Keratinocyte (primary cell): ENCODE results near the gene GRIA1. TPM values are rescaled to one million over a fixed set of nuclear protein-coding genes. Genes with fewer than 3 reads are reported as not detected.

Source experiments
- DNase-seq: peaks from one replicate; pipeline ENCODE4 v3.0.0-alpha.2; 2011; ENCODE audit warnings: low read depth, missing footprints, low spot score
- FAIRE-seq: peaks from 2 replicates; lab custom pipeline; 2011; peaks lifted over from hg19 to GRCh38; lab: Jason Lieb, UNC
- H2AFZ ChIP-seq: 2 replicates; pipeline ENCODE4 v1.6.0; 2012; ENCODE audit warnings: low read length, control low read depth, inconsistent platforms; ENCODE audit not compliant: control insufficient read depth
- H3K27ac ChIP-seq: 2 replicates; pipeline ENCODE4 v1.5.1; 2011; ENCODE audit warnings: low read length; ENCODE audit not compliant: control insufficient read depth, insufficient read depth
- H3K27me3 ChIP-seq: 3 replicates; pipeline ENCODE4 v1.6.0; 2011; ENCODE audit warnings: low read length; ENCODE audit not compliant: control insufficient read depth, insufficient read depth; ENCODE audit errors: extremely low read depth
- H3K36me3 ChIP-seq, 2 experiments: 2 replicates in 1 of 2; 3 replicates in 1 of 2; pipeline ENCODE4 v1.5.1; 2011; ENCODE audit warnings: low read length in 2 of 2, mild to moderate bottlenecking in 1 of 2; ENCODE audit not compliant: control insufficient read depth in 2 of 2, insufficient read depth in 2 of 2; ENCODE audit errors: extremely low read depth in 1 of 2
- H3K4me1 ChIP-seq: 3 replicates; pipeline ENCODE4 v1.5.1; 2011; ENCODE audit warnings: low read length; ENCODE audit not compliant: control insufficient read depth, insufficient read depth; ENCODE audit errors: extremely low read depth
- H3K4me2 ChIP-seq: 3 replicates; pipeline ENCODE4 v1.6.0; 2011; ENCODE audit warnings: low read depth, low read length; ENCODE audit not compliant: control insufficient read depth, insufficient read depth; ENCODE audit errors: extremely low read depth
- H3K4me3 ChIP-seq, 3 experiments: fragments of 200-600 bp in 1 of 3; sonication (generic) in 1 of 3; 2 replicates in 2 of 3; 3 replicates in 1 of 3; pipeline ENCODE4 v1.5.1; 2011 to 2016; ENCODE audit warnings: low read length in 3 of 3, mild to moderate bottlenecking in 3 of 3, control low read depth in 2 of 3, inconsistent platforms in 1 of 3, low read depth in 1 of 3, mixed read lengths in 1 of 3, mixed run types in 1 of 3, moderate library complexity in 1 of 3; ENCODE audit not compliant: control insufficient read depth in 2 of 3, insufficient read depth in 2 of 3; ENCODE audit errors: extremely low read depth in 1 of 3
- H3K79me2 ChIP-seq: 2 replicates; pipeline ENCODE4 v1.6.0; 2012; ENCODE audit warnings: low read length; ENCODE audit not compliant: control insufficient read depth, insufficient read depth
- H3K9ac ChIP-seq: 3 replicates; pipeline ENCODE4 v1.6.0; 2011; ENCODE audit warnings: low read length; ENCODE audit not compliant: control insufficient read depth, insufficient read depth; ENCODE audit errors: extremely low read depth
- H3K9me1 ChIP-seq: 3 replicates; pipeline ENCODE4 v1.6.0; 2011; ENCODE audit warnings: low read length; ENCODE audit not compliant: control insufficient read depth, insufficient read depth; ENCODE audit errors: extremely low read depth
- H3K9me3 ChIP-seq: 2 replicates; pipeline ENCODE4 v1.5.1; 2012; ENCODE audit warnings: low read depth, low read length; ENCODE audit not compliant: control insufficient read depth
- H4K20me1 ChIP-seq: 3 replicates; pipeline ENCODE4 v1.6.0; 2011; ENCODE audit warnings: low read length; ENCODE audit not compliant: control insufficient read depth, insufficient read depth; ENCODE audit errors: extremely low read depth
- CTCF ChIP-seq, 3 experiments: IDR thresholded peaks in 1 of 3; conservative IDR thresholded peaks in 1 of 3; optimal IDR thresholded peaks in 1 of 3; 2 replicates in 2 of 3; 3 replicates in 1 of 3; pipeline versions ENCODE3 to v1.5.1; 2011; ENCODE audit warnings: low read length in 3 of 3, mild to moderate bottlenecking in 3 of 3, moderate library complexity in 2 of 3, control low read depth in 1 of 3, inconsistent platforms in 1 of 3; ENCODE audit not compliant: insufficient read depth in 2 of 3; ENCODE audit errors: extremely low read depth in 1 of 3
- EZH2 ChIP-seq: IDR thresholded peaks from one replicate; pipeline ENCODE4 v1.6.1; 2012; ENCODE audit warnings: inconsistent platforms, mild to moderate bottlenecking, low read length, moderate library complexity
- dilution Hi-C: fragments of 300-500 bp; cut with MboI; formaldehyde crosslinking; loops from one replicate; pipeline ENCODE4 v1.7.0; 2020; ENCODE audit warnings: low sequenced_read_pairs; ENCODE audit not compliant: extremely low pct_ligation_motif_present
- polyA plus RNA-seq, 5 experiments: library from polyadenylated mRNA; depleted of rRNA in 3 of 5; stranded (reverse) in 3 of 5; stranded (forward) in 1 of 5; unstranded in 1 of 5; fragments of >200 nt; gene quantifications; 1 replicate in 1 of 5; 2 replicates in 3 of 5; 3 replicates in 1 of 5; pipeline versions ENCODE4 v1.2.1 to v1.2.3, GENCODE V29; 2011 to 2012; ENCODE audit warnings: missing spikeins in 2 of 5, low read depth in 1 of 5, low replicate concordance in 1 of 5

The GRIA1 gene
- polyA plus RNA-seq, 1 donor (not counting 4 experiments of a cell fraction or from before 2014, with no cell fraction given): not detected

GRCh38 chr5:153802050-153802821, 311.8 kb downstream of the GRIA1 start:
- H3K79me2 ChIP-seq: no peaks in the 10 kb centered on the region

GRCh38 chr5:153807801-153808200, 317.3 kb downstream of the GRIA1 start:
- Histone ChIP-seq H3K79me2 (no peaks in the 10 kb centered on the region), H3K9me3 (no peaks in the 10 kb centered on the region), H2AFZ (no peak overlapping the region), H3K4me2 (no peak overlapping the region), H4K20me1 (no peaks in the 10 kb centered on the region), H3K9ac (no peak overlapping the region), H3K36me3 (no peaks in the 10 kb centered on the region), H3K4me3 (no peak overlapping the region), H3K27me3 (no peaks in the 10 kb centered on the region), H3K27ac (no peak overlapping the region), H3K9me1 (no peaks in the 10 kb centered on the region), H3K4me1 (no peaks in the 10 kb centered on the region)
- TF ChIP-seq EZH2 (no peak), CTCF (optimal IDR thresholded peaks at IDR 0.05 in 1 of 3, IDR thresholded peaks at IDR 0.05 in 1 of 3, conservative IDR thresholded peaks at IDR 0.05 in 1 of 3; ENCODE audit: extremely low read depth in 1 of 3, insufficient read depth in 2 of 3, low read length in 3 of 3) (no peak)
- dilution Hi-C loops: no loop called here
- no peak for FAIRE-seq
- no peak for DNase-seq

More at GRCh38 chr5:153802050-153802821, 311.8 kb downstream of the GRIA1 start:
- DNase-seq (no peak), FAIRE-seq (no peak)
- no peak overlapping the region for H2AFZ ChIP-seq
- H3K4me3 ChIP-seq: no peak overlapping the region
- no peaks in the 10 kb centered on the region for H3K27me3 ChIP-seq
- dilution Hi-C loops: no loop called here
- H3K9ac ChIP-seq: no peak overlapping the region
- no peaks in the 10 kb centered on the region for H3K9me3 ChIP-seq
- no peak overlapping the region for H3K27ac ChIP-seq
- TF ChIP-seq EZH2 (no peak), CTCF (optimal IDR thresholded peaks at IDR 0.05 in 1 of 3, IDR thresholded peaks at IDR 0.05 in 1 of 3, conservative IDR thresholded peaks at IDR 0.05 in 1 of 3; ENCODE audit: extremely low read depth in 1 of 3, insufficient read depth in 2 of 3, low read length in 3 of 3) (no peak)
- no peaks in the 10 kb centered on the region for H3K4me1 ChIP-seq
- no peaks in the 10 kb centered on the region for H3K9me1 ChIP-seq
- H3K4me2 ChIP-seq: no peak overlapping the region
- no peaks in the 10 kb centered on the region for H4K20me1 ChIP-seq
- no peaks in the 10 kb centered on the region for H3K36me3 ChIP-seq
